HEK293T (cell line): ENCODE results near the gene FBXO34.

Experiments
- ARNT ChIP-seq: fragments of 450-650 bp; IDR thresholded peaks from 2 replicates; pipeline ENCODE4 v1.6.1; 2017; ENCODE audit warnings: mild to moderate bottlenecking
- BHLHE40 ChIP-seq: fragments of 450-650 bp; IDR thresholded peaks from 2 replicates; pipeline ENCODE4 v1.6.1; 2016; ENCODE audit warnings: mild to moderate bottlenecking, moderate library complexity, borderline replicate concordance
- CTBP1 ChIP-seq: fragments of 450-650 bp; IDR thresholded peaks from 2 replicates; pipeline ENCODE4 v1.6.1; 2016; ENCODE audit warnings: borderline replicate concordance
- ELF4 ChIP-seq: fragments of 450-650 bp; IDR thresholded peaks from 2 replicates; pipeline ENCODE4 v1.6.1; 2017; ENCODE audit warnings: antibody characterized with exemption
- FOXA1 ChIP-seq: fragments of 450-650 bp; IDR thresholded peaks from 2 replicates; pipeline ENCODE4 v1.6.1; 2016; ENCODE audit warnings: mild to moderate bottlenecking
- FOXK2 ChIP-seq: fragments of 450-650 bp; IDR thresholded peaks from 2 replicates; pipeline ENCODE4 v1.6.1; 2016; ENCODE audit warnings: mild to moderate bottlenecking
- FOXM1 ChIP-seq: fragments of 450-650 bp; IDR thresholded peaks from 2 replicates; pipeline ENCODE4 v1.6.1; 2017; ENCODE audit warnings: mild to moderate bottlenecking, borderline replicate concordance
- HDGF ChIP-seq: fragments of 450-650 bp; IDR thresholded peaks from 2 replicates; pipeline ENCODE4 v1.6.1; 2017; ENCODE audit warnings: antibody characterized with exemption, borderline replicate concordance
- L3MBTL2 ChIP-seq: fragments of 450-650 bp; conservative IDR thresholded peaks from 2 replicates; pipeline ENCODE4 v1.6.1; 2016; ENCODE audit warnings: mild to moderate bottlenecking
- NFRKB ChIP-seq: fragments of 450-650 bp; IDR thresholded peaks from 2 replicates; pipeline ENCODE4 v1.6.1; 2016; ENCODE audit warnings: mild to moderate bottlenecking, moderate library complexity
- PKNOX1 ChIP-seq: fragments of 450-650 bp; IDR thresholded peaks from 2 replicates; pipeline ENCODE4 v1.6.1; 2016
- SP1 ChIP-seq: fragments of 450-650 bp; IDR thresholded peaks from 2 replicates; pipeline ENCODE4 v1.6.1; 2017
- SUZ12 ChIP-seq: fragments of 450-650 bp; IDR thresholded peaks from 2 replicates; pipeline ENCODE4 v1.6.1; 2016; ENCODE audit warnings: mild to moderate bottlenecking
- TARDBP ChIP-seq: fragments of 450-650 bp; IDR thresholded peaks from 2 replicates; pipeline ENCODE4 v1.6.1; 2016

GRCh38 chr14:55356913-55357312, 85.7 kb downstream of the FBXO34 start:
- no peak for TF ChIP-seq FOXA1
- no peak for TF ChIP-seq BHLHE40
- no peak for TF ChIP-seq TARDBP
- no peak for TF ChIP-seq FOXK2
- no peak for TF ChIP-seq SP1
- TF ChIP-seq SUZ12: no peak
- TF ChIP-seq ELF4: no peak
- no peak for TF ChIP-seq FOXM1
- no peak for TF ChIP-seq PKNOX1
- no peak for TF ChIP-seq CTBP1
- no peak for TF ChIP-seq HDGF
- TF ChIP-seq ARNT: no peak
- TF ChIP-seq NFRKB: no peak
- TF ChIP-seq L3MBTL2: no peak
